Measurements from ENCODE around the gene DIRAS1.

The DIRAS1 gene

GRCh38 chr19:2766594-2767372 is 45.6 kb upstream of the DIRAS1 start:
- H3K4me3 ChIP-seq (ENCODE audit: control insufficient read depth, low read depth, low read length), result no peak overlapping the region
- DNase-seq (ENCODE audit: low read depth), result no peak
- TF ChIP-seq, protein P1, sequence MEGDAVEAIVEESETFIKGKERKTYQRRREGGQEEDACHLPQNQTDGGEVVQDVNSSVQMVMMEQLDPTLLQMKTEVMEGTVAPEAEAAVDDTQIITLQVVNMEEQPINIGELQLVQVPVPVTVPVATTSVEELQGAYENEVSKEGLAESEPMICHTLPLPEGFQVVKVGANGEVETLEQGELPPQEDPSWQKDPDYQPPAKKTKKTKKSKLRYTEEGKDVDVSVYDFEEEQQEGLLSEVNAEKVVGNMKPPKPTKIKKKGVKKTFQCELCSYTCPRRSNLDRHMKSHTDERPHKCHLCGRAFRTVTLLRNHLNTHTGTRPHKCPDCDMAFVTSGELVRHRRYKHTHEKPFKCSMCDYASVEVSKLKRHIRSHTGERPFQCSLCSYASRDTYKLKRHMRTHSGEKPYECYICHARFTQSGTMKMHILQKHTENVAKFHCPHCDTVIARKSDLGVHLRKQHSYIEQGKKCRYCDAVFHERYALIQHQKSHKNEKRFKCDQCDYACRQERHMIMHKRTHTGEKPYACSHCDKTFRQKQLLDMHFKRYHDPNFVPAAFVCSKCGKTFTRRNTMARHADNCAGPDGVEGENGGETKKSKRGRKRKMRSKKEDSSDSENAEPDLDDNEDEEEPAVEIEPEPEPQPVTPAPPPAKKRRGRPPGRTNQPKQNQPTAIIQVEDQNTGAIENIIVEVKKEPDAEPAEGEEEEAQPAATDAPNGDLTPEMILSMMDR (IDR thresholded peaks at IDR 0.05; ENCODE audit: control insufficient read depth, insufficient read depth, low read depth, low read length, missing control alignments), result no peak

DNA sequence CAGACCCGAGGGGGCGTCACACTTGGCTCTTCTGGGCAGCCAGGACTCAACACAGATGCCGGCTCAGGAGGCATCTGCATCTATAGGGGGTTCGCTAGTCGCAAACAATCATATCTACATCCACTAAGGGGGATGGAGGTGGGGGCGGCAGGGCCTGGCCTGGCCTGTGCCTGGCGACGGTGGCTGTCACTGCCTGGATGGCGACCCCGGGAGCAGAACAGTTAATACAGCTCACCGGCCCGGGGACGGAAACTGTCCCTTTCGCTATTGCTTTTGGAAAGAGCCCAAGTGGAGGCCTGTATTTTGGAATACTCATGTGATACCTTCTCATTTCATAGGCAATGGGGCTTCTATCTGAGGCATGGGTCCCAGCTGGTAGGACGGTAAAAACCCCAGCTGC is 44.2 kb upstream of the DIRAS1 start:
- no peak for DNase-seq (ENCODE audit: low read depth)
- no peak overlapping the region for H3K4me3 ChIP-seq (ENCODE audit: control insufficient read depth, low read depth, low read length)
- TF ChIP-seq, protein P1 (IDR thresholded peaks at IDR 0.05; ENCODE audit: control insufficient read depth, insufficient read depth, low read depth, low read length, missing control alignments), result no peak

GRCh38 chr19:2764945-2765344 is 43.8 kb upstream of the DIRAS1 start:
- DNase-seq (ENCODE audit: low read depth), result no peak
- TF ChIP-seq, protein P1 (IDR thresholded peaks at IDR 0.05; ENCODE audit: control insufficient read depth, insufficient read depth, low read depth, low read length, missing control alignments), result no peak
- no peak overlapping the region for H3K4me3 ChIP-seq (ENCODE audit: control insufficient read depth, low read depth, low read length)

DNA sequence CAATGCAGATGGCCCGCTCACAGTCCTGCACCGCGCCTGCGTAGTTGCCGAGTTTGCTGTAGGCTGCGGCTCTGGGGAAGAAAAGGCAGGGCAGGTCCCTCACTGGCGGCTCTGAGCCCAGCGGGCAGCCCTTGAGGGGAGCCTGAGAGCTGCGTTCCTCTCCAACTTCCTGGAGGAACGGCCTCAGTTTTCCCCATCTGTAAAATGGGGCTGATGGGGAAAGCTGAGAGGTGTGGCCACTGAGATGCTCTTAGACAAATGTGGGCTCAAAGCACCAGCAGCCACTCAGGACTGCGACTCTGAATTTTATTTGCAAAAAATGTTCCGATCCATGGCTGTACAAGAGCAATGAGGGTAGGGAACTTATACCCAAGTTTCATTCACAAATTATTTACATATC is 42.5 kb upstream of the DIRAS1 start:
- TF ChIP-seq, protein P1 (IDR thresholded peaks at IDR 0.05; ENCODE audit: control insufficient read depth, insufficient read depth, low read depth, low read length, missing control alignments), result no peak
- H3K4me3 ChIP-seq (ENCODE audit: control insufficient read depth, low read depth, low read length), result no peak overlapping the region
- DNase-seq (ENCODE audit: low read depth), result no peak

DNA sequence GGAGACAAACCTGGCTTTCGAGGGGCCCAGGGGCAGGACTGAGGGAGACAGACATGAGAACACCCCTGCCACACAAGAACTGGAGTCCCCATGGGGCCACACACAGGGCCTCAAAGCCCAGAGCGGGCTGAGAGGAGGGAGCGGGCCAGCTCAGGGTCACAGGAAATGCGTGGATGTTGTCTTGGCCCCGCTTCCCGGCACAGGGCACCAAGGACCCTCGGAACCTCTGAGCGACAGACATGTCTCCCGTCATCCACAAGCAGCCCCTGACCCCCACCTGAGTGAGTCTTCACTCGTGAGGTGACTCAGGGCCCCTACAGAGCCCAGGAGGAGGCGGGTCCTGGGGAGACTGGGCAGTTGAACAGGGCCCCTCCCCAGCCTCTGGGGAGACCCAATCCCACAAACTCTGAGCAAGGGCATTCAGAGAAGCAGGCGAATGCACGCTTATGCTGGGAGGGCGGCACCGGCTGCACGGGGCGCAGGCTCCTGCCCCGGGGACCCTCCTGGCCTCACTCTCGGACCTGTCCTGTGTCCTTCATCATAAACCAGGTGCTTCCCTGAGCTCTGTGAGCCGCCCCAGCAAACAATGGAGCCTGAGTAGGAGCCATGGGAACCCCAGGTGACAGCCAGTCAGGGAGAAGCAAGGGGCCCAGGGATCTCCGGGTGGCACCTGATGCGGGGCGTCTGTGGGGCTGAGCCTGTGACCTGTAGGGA is 41.8 kb upstream of the DIRAS1 start:
- no peak overlapping the region for H3K4me3 ChIP-seq (ENCODE audit: control insufficient read depth, low read depth, low read length)
- TF ChIP-seq, protein P1 (IDR thresholded peaks at IDR 0.05; ENCODE audit: control insufficient read depth, insufficient read depth, low read depth, low read length, missing control alignments), result no peak
- no peak for DNase-seq (ENCODE audit: low read depth)

- TF ChIP-seq, protein P1 (IDR thresholded peaks at IDR 0.05; ENCODE audit: control insufficient read depth, insufficient read depth, low read depth, low read length, missing control alignments), result no peak
- DNase-seq (ENCODE audit: low read depth), result no peak
- no peak overlapping the region for H3K4me3 ChIP-seq (ENCODE audit: control insufficient read depth, low read depth, low read length)
Observed at GRCh38 chr19:2761876-2762782, 41.0 kb upstream of the DIRAS1 start.

Measured in AG09309 (cell line).